SK-N-SH (cell line): Measurements from ENCODE around the gene PBRM1. TPM values are rescaled to one million over a fixed set of nuclear protein-coding genes. Genes with fewer than 3 reads are reported as not detected.

ENCODE experiments used
- CTCF ChIA-PET: fragments of 300-600, 350-600 bp; formaldehyde crosslinking; extraction: SDS; loops from one replicate; lab custom pipeline; 2021; lab: Yijun Ruan, JAX
- POLR2A ChIA-PET: fragments of 350-600 bp; sonication (Branson Sonifier 250); formaldehyde crosslinking; extraction: SDS; loops from one replicate; lab custom pipeline; 2020; ENCODE audit warnings: antibody characterized with exemption, inconsistent platforms; lab: Yijun Ruan, JAX
- DNase-seq: peaks from one replicate; pipeline ENCODE4 v3.0.0; 2012
- H2AFZ ChIP-seq: fragments of 200-600 bp; sonication (generic); 2 replicates; pipeline ENCODE4 v1.8.1; 2016; ENCODE audit warnings: antibody characterized with exemption, mild to moderate bottlenecking, low read depth
- H3F3A ChIP-seq: fragments of 200-600 bp; sonication (generic); replicated peaks from 2 replicates; pipeline ENCODE3; 2016; ENCODE audit warnings: antibody characterized with exemption, mild to moderate bottlenecking; ENCODE audit not compliant: insufficient read depth
- H3K27ac ChIP-seq, 2 experiments: fragments of 200-500 bp in 1 of 2; fragments of 200-600 bp in 1 of 2; sonication (Bioruptor generic) in 1 of 2; sonication (generic), shearing (Covaris generic) in 1 of 2; 2 replicates each; pipeline versions ENCODE4 v1.5.1 to v1.6.1; 2014 to 2016; ENCODE audit warnings: low read depth in 2 of 2, inconsistent platforms in 1 of 2, low read length in 1 of 2, mild to moderate bottlenecking in 1 of 2, mixed read lengths in 1 of 2
- H3K27me3 ChIP-seq: fragments of 200-600 bp; sonication (generic), shearing (Covaris generic); 2 replicates; pipeline ENCODE4 v1.6.1; 2016; ENCODE audit warnings: mixed run types; ENCODE audit not compliant: insufficient read depth
- H3K36me3 ChIP-seq, 2 experiments: fragments of 200-500 bp in 1 of 2; fragments of 200-600 bp in 1 of 2; sonication (Bioruptor generic) in 1 of 2; sonication (generic) in 1 of 2; replicated peaks in 1 of 2; 2 replicates each; pipeline versions ENCODE3 to v1.5.1; 2014 to 2016; ENCODE audit warnings: low read length in 1 of 2, mild to moderate bottlenecking in 1 of 2; ENCODE audit not compliant: insufficient read depth in 2 of 2, control insufficient read depth in 1 of 2
- H3K4me1 ChIP-seq, 2 experiments: fragments of 200-500 bp in 1 of 2; fragments of 200-600 bp in 1 of 2; sonication (Bioruptor generic) in 1 of 2; sonication (generic), shearing (Covaris generic) in 1 of 2; 2 replicates each; pipeline versions ENCODE4 v1.5.1 to v1.6.1; 2014 to 2016; ENCODE audit warnings: low read depth in 1 of 2, low read length in 1 of 2, mixed run types in 1 of 2; ENCODE audit not compliant: insufficient read depth in 2 of 2, control insufficient read depth in 1 of 2
- H3K4me2 ChIP-seq: fragments of 200-600 bp; sonication (generic), shearing (Covaris generic); 2 replicates; pipeline ENCODE4 v1.6.1; 2017; ENCODE audit warnings: mixed run types
- H3K4me3 ChIP-seq, 2 experiments: fragments of 200-500 bp in 1 of 2; fragments of 200-600 bp in 1 of 2; sonication (Bioruptor generic) in 1 of 2; sonication (generic), shearing (Covaris generic) in 1 of 2; 2 replicates each; pipeline versions ENCODE4 v1.5.1 to v1.8.1; 2014 to 2016; ENCODE audit warnings: low read depth in 2 of 2, inconsistent platforms in 1 of 2, low read length in 1 of 2, mild to moderate bottlenecking in 1 of 2, mixed read lengths in 1 of 2, moderate library complexity in 1 of 2
- H3K79me2 ChIP-seq: fragments of 200-600 bp; sonication (generic); 2 replicates; pipeline ENCODE4 v1.8.1; 2017; ENCODE audit warnings: mild to moderate bottlenecking; ENCODE audit not compliant: insufficient read depth
- H3K9ac ChIP-seq: fragments of 200-600 bp; sonication (generic); 2 replicates; pipeline ENCODE4 v1.6.1; 2017; ENCODE audit warnings: mixed run types
- H3K9me2 ChIP-seq: fragments of 200-600 bp; sonication (generic); 2 replicates; pipeline ENCODE4 v1.6.1; 2017; ENCODE audit warnings: mixed run types
- H3K9me3 ChIP-seq: fragments of 200-600 bp; sonication (generic); 2 replicates; pipeline ENCODE4 v1.6.1; 2017; ENCODE audit warnings: mixed run types, mild to moderate bottlenecking, moderate library complexity
- H4K20me1 ChIP-seq: fragments of 200-600 bp; sonication (generic); 2 replicates; pipeline ENCODE4 v1.6.1; 2017; ENCODE audit warnings: mild to moderate bottlenecking, mixed run types; ENCODE audit not compliant: insufficient read depth
- CHD2 ChIP-seq: fragments of 150-350 bp; IDR thresholded peaks from 2 replicates; pipeline ENCODE4 v1.6.1; 2018; ENCODE audit warnings: low read length; ENCODE audit not compliant: partially characterized antibody
- ELF1 ChIP-seq: IDR thresholded peaks from 2 replicates; pipeline ENCODE4 v1.4.0; 2012
- EP300 ChIP-seq, 2 experiments: IDR thresholded peaks; 2 replicates each; pipeline versions ENCODE4 v1.4.0 to v1.6.1; 2012; ENCODE audit warnings: borderline replicate concordance in 1 of 2, low read depth in 1 of 2, low read length in 1 of 2
- EZH2phosphoT487 ChIP-seq: fragments of 200-600 bp; sonication (generic); IDR thresholded peaks from 2 replicates; pipeline ENCODE4 v1.6.1; 2017; ENCODE audit warnings: low read depth, mixed run types, mild to moderate bottlenecking, antibody characterized with exemption, moderate library complexity, borderline replicate concordance
- FOSL2 ChIP-seq: IDR thresholded peaks from 2 replicates; pipeline ENCODE4 v1.4.0; 2012; ENCODE audit warnings: low read depth, mild to moderate bottlenecking, moderate library complexity, borderline replicate concordance
- FOXM1 ChIP-seq: IDR thresholded peaks from 2 replicates; pipeline ENCODE4 v1.4.0; 2012; ENCODE audit warnings: low read depth, mild to moderate bottlenecking
- GATA2 ChIP-seq: sonication (generic); formaldehyde crosslinking; IDR thresholded peaks from 2 replicates; pipeline ENCODE4 v1.5.0; 2020; ENCODE audit warnings: mild to moderate bottlenecking, missing genetic modification reagents
- JUND ChIP-seq: IDR thresholded peaks from 2 replicates; pipeline ENCODE4 v1.4.0; 2012
- POLR2AphosphoS5 ChIP-seq: IDR thresholded peaks from 2 replicates; pipeline ENCODE4 v1.6.1; 2012; ENCODE audit warnings: low read depth, low read length
- RXRA ChIP-seq: IDR thresholded peaks from 2 replicates; pipeline ENCODE4 v1.4.0; 2012; ENCODE audit warnings: low read depth, mild to moderate bottlenecking, borderline replicate concordance
- SIN3A ChIP-seq: IDR thresholded peaks from 2 replicates; pipeline ENCODE4 v1.6.1; 2012; ENCODE audit warnings: low read depth, mild to moderate bottlenecking, low read length, moderate library complexity, borderline replicate concordance
- TCF12 ChIP-seq: IDR thresholded peaks from 2 replicates; pipeline ENCODE4 v1.4.0; 2012
- TEAD4 ChIP-seq: IDR thresholded peaks from 2 replicates; pipeline ENCODE4 v1.4.0; 2012; ENCODE audit warnings: mild to moderate bottlenecking, borderline replicate concordance; ENCODE audit not compliant: insufficient read depth
- USF1 ChIP-seq: IDR thresholded peaks from 2 replicates; pipeline ENCODE4 v1.4.0; 2012; ENCODE audit warnings: low read depth, borderline replicate concordance
- USF2 ChIP-seq: fragments of 150-350 bp; IDR thresholded peaks from 2 replicates; pipeline ENCODE4 v1.6.1; 2017; ENCODE audit warnings: antibody characterized with exemption, low read length, low read depth, borderline replicate concordance
- WGBS: methylation state at CpG from one replicate; pipeline ENCODE4 v1.1.6; 2017; ENCODE audit warnings: low lambda C conversion rate; 5-methylcytosine and 5-hydroxymethylcytosine counted together
- polyA plus RNA-seq, 3 experiments: library from polyadenylated mRNA; depleted of rRNA; stranded (reverse); fragments of >200 nt; gene quantifications; 2 replicates each; pipeline ENCODE4 v1.2.3, GENCODE V29; 2012
- TF ChIP-seq, protein P1 (sequence below): fragments of 200-600 bp; sonication (generic); IDR thresholded peaks from 2 replicates; pipeline ENCODE4 v1.6.1; 2017; ENCODE audit warnings: antibody characterized with exemption, mild to moderate bottlenecking, moderate library complexity

The PBRM1 gene
- polyA plus RNA-seq, 1 of the 3 experiments (the other 2 are of a cell fraction) = 14.3 TPM

DNA sequence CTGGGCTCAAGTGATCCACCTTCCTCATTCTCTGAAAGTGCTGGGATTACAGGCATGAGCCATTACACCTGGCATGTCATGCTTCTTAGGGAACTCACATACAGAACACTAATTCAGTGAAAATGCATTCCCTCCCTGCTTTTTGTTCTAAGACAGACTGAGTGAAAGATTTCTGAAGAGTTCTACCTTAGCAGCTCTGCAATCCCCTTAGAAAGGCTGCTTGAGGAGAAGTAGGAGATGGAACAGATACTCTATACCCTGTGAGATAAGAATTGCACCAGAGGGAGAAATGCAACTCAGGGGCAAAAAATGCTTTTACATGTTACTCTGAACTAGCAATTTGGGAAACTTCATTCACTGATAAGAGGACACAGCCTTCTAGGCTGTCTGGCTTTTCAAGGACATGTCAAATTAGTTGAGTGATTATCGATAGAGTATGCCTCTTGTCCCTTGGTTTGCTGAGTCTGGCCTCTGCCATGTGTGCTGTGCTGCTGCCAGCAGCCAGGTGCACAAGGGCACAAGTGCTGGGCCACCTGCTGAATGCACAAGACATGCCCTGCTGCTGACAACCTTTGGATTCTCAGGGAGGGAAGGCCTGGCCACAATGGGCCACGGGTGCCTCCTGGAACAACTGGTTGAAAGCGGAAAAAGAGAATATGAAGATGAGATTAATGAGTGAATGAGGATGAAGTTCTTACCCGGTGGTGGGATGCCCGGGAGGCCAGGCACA is 131.5 kb downstream of the PBRM1 start:
- H3K27ac ChIP-seq = peak overlapping the region in 1 of 2 experiments; percentile 62; a peak in 2 of 4 replicates
- H3K9ac ChIP-seq = no peak overlapping the region
- no peak for DNase-seq
- H3K4me3 ChIP-seq = no peak overlapping the region
- 81% methylated on average over 5 of the region's 5 CpGs for WGBS
- H3K9me3 ChIP-seq = no peaks in the 10 kb centered on the region
- peaks cover 57 to 74% of the 10 kb centered on the region in 2 experiments for H3K36me3 ChIP-seq
- peaks cover 4% of the 10 kb centered on the region for H3F3A ChIP-seq
- 0 out of 2 replicates have a peak, but pooled peaks cover 4% of the 10 kb centered on the region for H4K20me1 ChIP-seq
- H3K4me1 ChIP-seq = peaks cover 0 to 7% of the 10 kb centered on the region in 2 experiments; a peak in 2 of 4 replicates
- H3K9me2 ChIP-seq = no peaks in the 10 kb centered on the region
- no peak overlapping the region for H2AFZ ChIP-seq
- H3K27me3 ChIP-seq = no peaks in the 10 kb centered on the region
- ChIA-PET POLR2A (no interaction called here), CTCF (interaction anchor here (1.0 to 3.5 kb wide), 3 partner anchors 8 to 82 kb away, joined by 3 to 17 read pairs (median 4); no protein-coding TSS in a partner anchor)
- peaks cover 3% of the 10 kb centered on the region; the same call in 1 of the 2 replicates for H3K79me2 ChIP-seq
- H3K4me2 ChIP-seq = no peak overlapping the region
- TF ChIP-seq EP300 (IDR thresholded peaks at IDR 0.05; ENCODE audit: borderline replicate concordance in 1 of 2, low read depth in 1 of 2, low read length in 1 of 2) = no peak
- no peak for TF ChIP-seq FOXM1
- no peak for TF ChIP-seq ELF1
- no peak for TF ChIP-seq GATA2 (CRISPR knock-in tag)
- TF ChIP-seq USF1 = no peak
- TF ChIP-seq, protein P1, sequence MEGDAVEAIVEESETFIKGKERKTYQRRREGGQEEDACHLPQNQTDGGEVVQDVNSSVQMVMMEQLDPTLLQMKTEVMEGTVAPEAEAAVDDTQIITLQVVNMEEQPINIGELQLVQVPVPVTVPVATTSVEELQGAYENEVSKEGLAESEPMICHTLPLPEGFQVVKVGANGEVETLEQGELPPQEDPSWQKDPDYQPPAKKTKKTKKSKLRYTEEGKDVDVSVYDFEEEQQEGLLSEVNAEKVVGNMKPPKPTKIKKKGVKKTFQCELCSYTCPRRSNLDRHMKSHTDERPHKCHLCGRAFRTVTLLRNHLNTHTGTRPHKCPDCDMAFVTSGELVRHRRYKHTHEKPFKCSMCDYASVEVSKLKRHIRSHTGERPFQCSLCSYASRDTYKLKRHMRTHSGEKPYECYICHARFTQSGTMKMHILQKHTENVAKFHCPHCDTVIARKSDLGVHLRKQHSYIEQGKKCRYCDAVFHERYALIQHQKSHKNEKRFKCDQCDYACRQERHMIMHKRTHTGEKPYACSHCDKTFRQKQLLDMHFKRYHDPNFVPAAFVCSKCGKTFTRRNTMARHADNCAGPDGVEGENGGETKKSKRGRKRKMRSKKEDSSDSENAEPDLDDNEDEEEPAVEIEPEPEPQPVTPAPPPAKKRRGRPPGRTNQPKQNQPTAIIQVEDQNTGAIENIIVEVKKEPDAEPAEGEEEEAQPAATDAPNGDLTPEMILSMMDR = no peak
- no peak for TF ChIP-seq USF2
- TF ChIP-seq SIN3A = no peak
- no peak for TF ChIP-seq EZH2phosphoT487
- no peak for TF ChIP-seq TCF12
- no peak for TF ChIP-seq JUND
- no peak for TF ChIP-seq FOSL2
- no peak for TF ChIP-seq CHD2
- TF ChIP-seq POLR2AphosphoS5 = no peak
- no peak for TF ChIP-seq RXRA
- no peak for TF ChIP-seq TEAD4
